ENCODE results near the gene SLC22A25.
"Not testable (repeated sequence)": the region's sequence is repeated elsewhere in the genome, so short reads cannot be mapped to it uniquely, and the experiment has no call there.

The SLC22A25 gene

GRCh38 chr11:63243533-63243932 lies at the start of gene SLC22A25:
TSS of gene SLC22A25 (minus strand) at chr11:63243599. CDS start at chr11:63229652, 13,947 bp downstream.
- DNase-seq (ENCODE audit: low read depth), result peak; percentile 2

GRCh38 chr11:63290285-63290684 lies 46.9 kb upstream of the SLC22A25 start:
- DNase-seq (ENCODE audit: low read depth), result no peak

GRCh38 chr11:63289658-63290057 lies 46.3 kb upstream of the SLC22A25 start:
- DNase-seq (ENCODE audit: low read depth), result no peak

- no peak for DNase-seq (ENCODE audit: low read depth)
Observed at GRCh38 chr11:63282579-63282978, 39.2 kb upstream of the SLC22A25 start.

- no peak for DNase-seq (ENCODE audit: low read depth)
Observed at GRCh38 chr11:63280920-63281319, 37.5 kb upstream of the SLC22A25 start.

- DNase-seq (ENCODE audit: low read depth), result no peak
Observed at GRCh38 chr11:63277345-63277943, 34.0 kb upstream of the SLC22A25 start.

- peak; percentile 25 for DNase-seq (ENCODE audit: low read depth)
Observed at GRCh38 chr11:63274776-63275175, 31.4 kb upstream of the SLC22A25 start.

GRCh38 chr11:63273685-63274084 lies 30.3 kb upstream of the SLC22A25 start:
- DNase-seq (ENCODE audit: low read depth), result no peak

- no peak for DNase-seq (ENCODE audit: low read depth)
Observed at GRCh38 chr11:63262547-63262946, 19.1 kb upstream of the SLC22A25 start.

- no peak for DNase-seq (ENCODE audit: low read depth)
Observed at GRCh38 chr11:63251312-63251711, 7.9 kb upstream of the SLC22A25 start.

GRCh38 chr11:63250162-63251050 lies 7.0 kb upstream of the SLC22A25 start:
- no peak for DNase-seq (ENCODE audit: low read depth)

- no peak for DNase-seq (ENCODE audit: low read depth)
Observed at GRCh38 chr11:63248966-63249365, 5.6 kb upstream of the SLC22A25 start.

GRCh38 chr11:63247237-63248002 lies 4.0 kb upstream of the SLC22A25 start:
- not testable (repeated sequence) for DNase-seq (ENCODE audit: low read depth)

- DNase-seq (ENCODE audit: low read depth), result no peak
Observed at GRCh38 chr11:63246045-63246444, 2.6 kb upstream of the SLC22A25 start.

GRCh38 chr11:63244862-63245261 lies 1.5 kb upstream of the SLC22A25 start:
- no peak for DNase-seq (ENCODE audit: low read depth)

- no peak for DNase-seq (ENCODE audit: low read depth)
Observed at GRCh38 chr11:63242089-63242781, 1.2 kb downstream of the SLC22A25 start.

GRCh38 chr11:63240791-63241379 lies 2.5 kb downstream of the SLC22A25 start:
- no peak for DNase-seq (ENCODE audit: low read depth)

- no peak for DNase-seq (ENCODE audit: low read depth)
Observed at GRCh38 chr11:63240098-63240497, 3.3 kb downstream of the SLC22A25 start.

- DNase-seq (ENCODE audit: low read depth), result no peak
Observed at GRCh38 chr11:63239254-63239653, 4.1 kb downstream of the SLC22A25 start.

- DNase-seq (ENCODE audit: low read depth), result no peak
Observed at GRCh38 chr11:63237413-63237812, 6.0 kb downstream of the SLC22A25 start.
